Dendritic cell treated with granulocyte-macrophage colony-stimulating factor and Interleukin-4, amounts not matched to agents 40 ng/mL and 50 ng/mL, for 4 days (primary cell): ENCODE data around the gene TRIAP1.

Source experiments
- H3K27ac Mint-ChIP-seq: one replicate; pipeline ENCODE4 v1.8.0; 2022; ENCODE audit warnings: mild to moderate bottlenecking, mixed read lengths
- H3K27me3 Mint-ChIP-seq: one replicate; pipeline ENCODE4 v1.8.0; 2022; ENCODE audit warnings: mild to moderate bottlenecking, mixed read lengths
- H3K36me3 Mint-ChIP-seq: one replicate; pipeline ENCODE4 v1.8.0; 2022; ENCODE audit warnings: low read depth, mixed read lengths
- H3K4me1 Mint-ChIP-seq: one replicate; pipeline ENCODE4 v1.8.0; 2022; ENCODE audit warnings: low read depth, mixed read lengths
- H3K4me3 Mint-ChIP-seq: one replicate; pipeline ENCODE4 v1.8.0; 2022; ENCODE audit warnings: mild to moderate bottlenecking, moderate library complexity, mixed read lengths
- H3K9me3 Mint-ChIP-seq: one replicate; pipeline ENCODE4 v1.8.0; 2022; ENCODE audit warnings: mixed read lengths
- intact Hi-C: fragments of 100-400 bp; cut with micrococcal nuclease; formaldehyde crosslinking; loops from one replicate; pipeline ENCODE4 v1.15.0; 2022

The TRIAP1 gene

GRCh38 chr12:120432772-120433525, 13.2 kb downstream of the TRIAP1 start:
- H3K27me3 Mint-ChIP-seq: peaks cover 17% of the 10 kb centered on the region
- H3K4me3 Mint-ChIP-seq: no peak overlapping the region
- intact Hi-C loops: loop anchor here (10.0 kb wide), 1 partner anchor 108 kb away; the partner anchor contains the start of gene PLA2G1B
- H3K36me3 Mint-ChIP-seq: peaks cover 6% of the 10 kb centered on the region
- H3K27ac Mint-ChIP-seq: no peak overlapping the region
- no peaks in the 10 kb centered on the region for H3K9me3 Mint-ChIP-seq
- peaks cover 5% of the 10 kb centered on the region for H3K4me1 Mint-ChIP-seq

GRCh38 chr12:120429368-120429767, 16.8 kb downstream of the TRIAP1 start:
- Mint-ChIP-seq H3K27me3 (peaks cover 20% of the 10 kb centered on the region), H3K4me3 (no peak overlapping the region), H3K27ac (no peak overlapping the region), H3K4me1 (peaks cover 5% of the 10 kb centered on the region), H3K9me3 (no peaks in the 10 kb centered on the region), H3K36me3 (no peaks in the 10 kb centered on the region)
- intact Hi-C loops: no loop called here

- H3K4me3 Mint-ChIP-seq: no peak overlapping the region
- H3K4me1 Mint-ChIP-seq: peaks cover 5% of the 10 kb centered on the region
- intact Hi-C loops: no loop called here
- no peak overlapping the region for H3K27ac Mint-ChIP-seq
- no peaks in the 10 kb centered on the region for H3K36me3 Mint-ChIP-seq
- no peaks in the 10 kb centered on the region for H3K9me3 Mint-ChIP-seq
- H3K27me3 Mint-ChIP-seq: peaks cover 20% of the 10 kb centered on the region
These were observed 17.5 kb downstream of the TRIAP1 start for GRCh38 chr12:120428597-120429229.

- no peaks in the 10 kb centered on the region for H3K36me3 Mint-ChIP-seq
- no peak overlapping the region for H3K4me3 Mint-ChIP-seq
- no peak overlapping the region for H3K27ac Mint-ChIP-seq
- H3K4me1 Mint-ChIP-seq: peaks cover 11% of the 10 kb centered on the region
- intact Hi-C loops: no loop called here
- no peaks in the 10 kb centered on the region for H3K9me3 Mint-ChIP-seq
- peaks cover 20% of the 10 kb centered on the region for H3K27me3 Mint-ChIP-seq
These were observed 20.4 kb downstream of the TRIAP1 start for GRCh38 chr12:120425797-120426196.

- Mint-ChIP-seq H3K4me1 (peaks cover 6% of the 10 kb centered on the region), H3K27ac (no peak overlapping the region), H3K36me3 (no peaks in the 10 kb centered on the region), H3K27me3 (peaks cover 12% of the 10 kb centered on the region), H3K4me3 (no peak overlapping the region), H3K9me3 (no peaks in the 10 kb centered on the region)
- intact Hi-C loops: no loop called here
These were observed 23.2 kb downstream of the TRIAP1 start for GRCh38 chr12:120422892-120423456.

GRCh38 chr12:120421701-120422100, 24.5 kb downstream of the TRIAP1 start:
- intact Hi-C loops: no loop called here
- H3K9me3 Mint-ChIP-seq: no peaks in the 10 kb centered on the region
- no peak overlapping the region for H3K27ac Mint-ChIP-seq
- H3K27me3 Mint-ChIP-seq: peaks cover 11% of the 10 kb centered on the region
- no peak overlapping the region for H3K4me3 Mint-ChIP-seq
- no peaks in the 10 kb centered on the region for H3K36me3 Mint-ChIP-seq
- H3K4me1 Mint-ChIP-seq: peaks cover 6% of the 10 kb centered on the region

GRCh38 chr12:120417917-120418580, 28.1 kb downstream of the TRIAP1 start:
- Mint-ChIP-seq H3K9me3 (no peaks in the 10 kb centered on the region), H3K27ac (no peak overlapping the region)

GRCh38 chr12:120416490-120417216, 29.5 kb downstream of the TRIAP1 start:
- peaks cover 10% of the 10 kb centered on the region for H3K27me3 Mint-ChIP-seq
- no peak overlapping the region for H3K4me3 Mint-ChIP-seq
- intact Hi-C loops: no loop called here
- no peaks in the 10 kb centered on the region for H3K4me1 Mint-ChIP-seq
- H3K36me3 Mint-ChIP-seq: no peaks in the 10 kb centered on the region
- no peak overlapping the region for H3K27ac Mint-ChIP-seq
- H3K9me3 Mint-ChIP-seq: no peaks in the 10 kb centered on the region

More at GRCh38 chr12:120417917-120418580, 28.1 kb downstream of the TRIAP1 start:
- H3K4me1 Mint-ChIP-seq: peaks cover 1% of the 10 kb centered on the region
- peaks cover 11% of the 10 kb centered on the region for H3K27me3 Mint-ChIP-seq
- H3K4me3 Mint-ChIP-seq: no peak overlapping the region
- no peaks in the 10 kb centered on the region for H3K36me3 Mint-ChIP-seq
- intact Hi-C loops: no loop called here

GRCh38 chr12:120413901-120414695, 32.1 kb downstream of the TRIAP1 start:
- H3K36me3 Mint-ChIP-seq: no peaks in the 10 kb centered on the region
- no peaks in the 10 kb centered on the region for H3K9me3 Mint-ChIP-seq
- H3K27me3 Mint-ChIP-seq: peaks cover 7% of the 10 kb centered on the region
- H3K4me3 Mint-ChIP-seq: no peak overlapping the region
- intact Hi-C loops: no loop called here
- H3K27ac Mint-ChIP-seq: no peak overlapping the region
- no peaks in the 10 kb centered on the region for H3K4me1 Mint-ChIP-seq

- Mint-ChIP-seq H3K9me3 (no peaks in the 10 kb centered on the region), H3K27me3 (peaks cover 4% of the 10 kb centered on the region), H3K36me3 (no peaks in the 10 kb centered on the region), H3K27ac (no peak overlapping the region), H3K4me1 (no peaks in the 10 kb centered on the region), H3K4me3 (no peak overlapping the region)
- intact Hi-C loops: no loop called here
These were observed 33.8 kb downstream of the TRIAP1 start for GRCh38 chr12:120412421-120412820.

- H3K4me1 Mint-ChIP-seq: no peaks in the 10 kb centered on the region
- H3K27me3 Mint-ChIP-seq: peaks cover 6% of the 10 kb centered on the region
- H3K4me3 Mint-ChIP-seq: no peak overlapping the region
- intact Hi-C loops: no loop called here
- H3K9me3 Mint-ChIP-seq: no peaks in the 10 kb centered on the region
- H3K36me3 Mint-ChIP-seq: no peaks in the 10 kb centered on the region
- no peak overlapping the region for H3K27ac Mint-ChIP-seq
These were observed 37.4 kb downstream of the TRIAP1 start for GRCh38 chr12:120408771-120409170.

GRCh38 chr12:120406553-120406952, 39.6 kb downstream of the TRIAP1 start:
- Mint-ChIP-seq H3K27me3 (peaks cover 7% of the 10 kb centered on the region), H3K4me3 (no peak overlapping the region), H3K36me3 (no peaks in the 10 kb centered on the region)

GRCh38 chr12:120406069-120406468, 40.1 kb downstream of the TRIAP1 start:
- Mint-ChIP-seq H3K4me3 (no peak overlapping the region), H3K27ac (no peak overlapping the region), H3K36me3 (no peaks in the 10 kb centered on the region), H3K4me1 (no peaks in the 10 kb centered on the region), H3K27me3 (peaks cover 7% of the 10 kb centered on the region), H3K9me3 (no peaks in the 10 kb centered on the region)
- intact Hi-C loops: no loop called here

More at GRCh38 chr12:120406553-120406952, 39.6 kb downstream of the TRIAP1 start:
- intact Hi-C loops: no loop called here
- no peaks in the 10 kb centered on the region for H3K4me1 Mint-ChIP-seq
- H3K9me3 Mint-ChIP-seq: no peaks in the 10 kb centered on the region
- H3K27ac Mint-ChIP-seq: no peak overlapping the region
